Fibroblast of skin of back (primary cell): ENCODE measurements around the gene GDPGP1.
A peak's percentile ranks its signal among the peaks of the same experiment; 100 is the strongest.
"Not testable (repeated sequence)": the region's sequence is repeated elsewhere in the genome, so short reads cannot be mapped to it uniquely, and the experiment has no call there.

ENCODE experiments used
- DNase-seq: peaks from one replicate; pipeline ENCODE4 v3.0.0-alpha.2; 2013

Gene GDPGP1

GRCh38 chr15:90261811-90262210 is 27.8 kb downstream of the GDPGP1 start:
- no peak for DNase-seq

- DNase-seq = no peak
Measured at GRCh38 chr15:90262426-90262825, 28.4 kb downstream of the GDPGP1 start.

GRCh38 chr15:90264671-90265070 is 30.7 kb downstream of the GDPGP1 start:
- DNase-seq = no peak

- peak; percentile 92 for DNase-seq
Measured at GRCh38 chr15:90265271-90266060, 31.5 kb downstream of the GDPGP1 start, which contains the start of gene NGRN. Gene NGRN, plus strand, starts transcription at chr15:90265672. Its CDS starts 41 bp downstream, at chr15:90265713.

- peak; percentile 39 for DNase-seq
Measured at GRCh38 chr15:90266061-90266431, 32.0 kb downstream of the GDPGP1 start.

GRCh38 chr15:90266485-90266884 is 32.5 kb downstream of the GDPGP1 start:
- DNase-seq = peak; percentile 36

- no peak for DNase-seq
Measured at GRCh38 chr15:90268415-90268814, 34.4 kb downstream of the GDPGP1 start.

- DNase-seq = no peak
Measured at GRCh38 chr15:90270502-90271150, 36.6 kb downstream of the GDPGP1 start.

- DNase-seq = no peak
Measured at GRCh38 chr15:90271459-90272166, 37.6 kb downstream of the GDPGP1 start.

GRCh38 chr15:90278467-90278866 is 44.5 kb downstream of the GDPGP1 start:
- not testable (repeated sequence) for DNase-seq

- not testable (repeated sequence) for DNase-seq
Measured at GRCh38 chr15:90280743-90281142, 46.7 kb downstream of the GDPGP1 start.

- not testable (repeated sequence) for DNase-seq
Measured at GRCh38 chr15:90281637-90282036, 47.6 kb downstream of the GDPGP1 start.

- peak; percentile 58 for DNase-seq
Measured at GRCh38 chr15:90286678-90287077, 52.7 kb downstream of the GDPGP1 start.

- DNase-seq = no peak
Measured at GRCh38 chr15:90287101-90287500, 53.1 kb downstream of the GDPGP1 start.

GRCh38 chr15:90287946-90288345 is 53.9 kb downstream of the GDPGP1 start:
- no peak for DNase-seq

GRCh38 chr15:90291679-90292356 is 57.8 kb downstream of the GDPGP1 start:
- DNase-seq = peak; percentile 10

- peak; percentile 42 for DNase-seq
Measured at GRCh38 chr15:90293040-90293810, 59.2 kb downstream of the GDPGP1 start.

GRCh38 chr15:90294159-90294558 is 60.1 kb downstream of the GDPGP1 start:
- DNase-seq = no peak

- DNase-seq = no peak
Measured at GRCh38 chr15:90294601-90295269, 60.7 kb downstream of the GDPGP1 start.

GRCh38 chr15:90295270-90295648 is 61.2 kb downstream of the GDPGP1 start:
- DNase-seq = no peak
